Activated CD8-positive, alpha-beta T cell treated with anti-CD3 and anti-CD28 coated beads for 36 hours (primary cell): ENCODE data around the gene ANXA6. TPM values are rescaled to one million over a fixed set of nuclear protein-coding genes. Genes with fewer than 3 reads are reported as not detected.

Source experiments
- ATAC-seq: fragments of 200-7000 bp; cut with Tn5 transposase; one replicate; pipeline ENCODE4 v1.10.0; 2021; ENCODE audit warnings: mild to moderate bottlenecking, moderate library complexity
- CTCF ChIA-PET: fragments of 350-600 bp; sonication (Branson Sonifier 250); formaldehyde crosslinking; loops from one replicate; lab custom pipeline; 2021; ENCODE audit warnings: antibody characterized with exemption; lab: Charles Lee
- POLR2A ChIA-PET: fragments of 350-600 bp; sonication (Branson Sonifier 250); formaldehyde crosslinking; loops from one replicate; lab custom pipeline; 2021; ENCODE audit warnings: antibody characterized with exemption; lab: Charles Lee
- DNase-seq: peaks from one replicate; pipeline ENCODE4 v3.0.0-alpha.2; 2020
- H3K27ac Mint-ChIP-seq: one replicate; pipeline ENCODE4 v1.8.0; 2021; ENCODE audit warnings: mild to moderate bottlenecking, mixed read lengths
- H3K27me3 Mint-ChIP-seq: one replicate; pipeline ENCODE4 v1.8.0; 2021; ENCODE audit warnings: mixed read lengths
- H3K36me3 Mint-ChIP-seq: one replicate; pipeline ENCODE4 v1.8.0; 2021; ENCODE audit warnings: low read depth, mixed read lengths
- H3K4me1 Mint-ChIP-seq: one replicate; pipeline ENCODE4 v1.8.0; 2021; ENCODE audit warnings: low read depth, mixed read lengths
- H3K4me3 Mint-ChIP-seq: one replicate; pipeline ENCODE4 v1.8.0; 2021; ENCODE audit warnings: mild to moderate bottlenecking, moderate library complexity, mixed read lengths
- H3K9me3 Mint-ChIP-seq: one replicate; pipeline ENCODE4 v1.8.0; 2021; ENCODE audit warnings: mixed read lengths
- intact Hi-C: fragments of 100-400 bp; cut with micrococcal nuclease; formaldehyde crosslinking; loops from one replicate; pipeline ENCODE4 v1.10.0; 2022
- total RNA-seq, 2 experiments: library from RNA; stranded (reverse); gene quantifications; one replicate each; pipeline ENCODE4 v1.2.3, GENCODE V29; 2021
- TF ChIP-seq, protein P1 (sequence below): fragments of 200-600 bp; IDR thresholded peaks from one replicate; pipeline ENCODE4 v1.8.0; 2022; ENCODE audit warnings: antibody characterized with exemption, mild to moderate bottlenecking

ANXA6 gene
- total RNA-seq, 2 experiments from 2014 or later, result 328 to 336 TPM

DNA sequence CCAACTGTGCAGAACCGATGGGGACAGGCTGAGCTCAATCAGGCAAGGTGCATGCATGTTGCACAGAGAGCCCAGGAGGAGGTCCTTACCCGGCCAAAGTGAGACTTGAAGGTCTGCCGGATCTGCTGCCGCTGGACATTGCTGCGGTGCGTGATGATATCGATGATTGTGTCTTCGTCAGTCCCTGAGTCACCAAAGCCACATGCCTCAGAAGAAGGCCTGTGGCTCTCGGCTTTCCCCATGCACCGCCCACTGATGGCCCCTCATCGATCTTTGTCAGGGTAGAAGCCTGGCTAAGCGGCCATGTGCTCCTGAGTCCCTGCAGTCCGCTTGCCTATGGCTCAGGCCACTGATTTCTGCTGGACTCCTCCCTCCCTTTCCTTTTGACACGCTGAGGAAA is 34.8 kb downstream of the ANXA6 start:
- CTCF ChIA-PET, result interaction anchor here (0.9 to 9.4 kb wide), 7 partner anchors 8 to 75 kb away, joined by 3 to 413 read pairs (median 5); partner anchors contain the start of gene ANXA6
- no peak overlapping the region for H3K4me3 Mint-ChIP-seq
- intact Hi-C loops, result no loop called here
- ATAC-seq (no peak), DNase-seq (no peak)
- H3K27ac Mint-ChIP-seq, result peak overlapping the region; percentile 96
- H3K27me3 Mint-ChIP-seq, result no peaks in the 10 kb centered on the region
- H3K4me1 Mint-ChIP-seq, result peaks cover 51% of the 10 kb centered on the region
- H3K9me3 Mint-ChIP-seq, result no peaks in the 10 kb centered on the region
- TF ChIP-seq, protein P1, sequence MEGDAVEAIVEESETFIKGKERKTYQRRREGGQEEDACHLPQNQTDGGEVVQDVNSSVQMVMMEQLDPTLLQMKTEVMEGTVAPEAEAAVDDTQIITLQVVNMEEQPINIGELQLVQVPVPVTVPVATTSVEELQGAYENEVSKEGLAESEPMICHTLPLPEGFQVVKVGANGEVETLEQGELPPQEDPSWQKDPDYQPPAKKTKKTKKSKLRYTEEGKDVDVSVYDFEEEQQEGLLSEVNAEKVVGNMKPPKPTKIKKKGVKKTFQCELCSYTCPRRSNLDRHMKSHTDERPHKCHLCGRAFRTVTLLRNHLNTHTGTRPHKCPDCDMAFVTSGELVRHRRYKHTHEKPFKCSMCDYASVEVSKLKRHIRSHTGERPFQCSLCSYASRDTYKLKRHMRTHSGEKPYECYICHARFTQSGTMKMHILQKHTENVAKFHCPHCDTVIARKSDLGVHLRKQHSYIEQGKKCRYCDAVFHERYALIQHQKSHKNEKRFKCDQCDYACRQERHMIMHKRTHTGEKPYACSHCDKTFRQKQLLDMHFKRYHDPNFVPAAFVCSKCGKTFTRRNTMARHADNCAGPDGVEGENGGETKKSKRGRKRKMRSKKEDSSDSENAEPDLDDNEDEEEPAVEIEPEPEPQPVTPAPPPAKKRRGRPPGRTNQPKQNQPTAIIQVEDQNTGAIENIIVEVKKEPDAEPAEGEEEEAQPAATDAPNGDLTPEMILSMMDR, result no peak
- peaks cover 80% of the 10 kb centered on the region for H3K36me3 Mint-ChIP-seq
- POLR2A ChIA-PET, result interaction anchor here (1.0 to 3.6 kb wide), 6 partner anchors 12 to 71 kb away, joined by 3 to 12 read pairs (median 3); no protein-coding TSS in a partner anchor

DNA sequence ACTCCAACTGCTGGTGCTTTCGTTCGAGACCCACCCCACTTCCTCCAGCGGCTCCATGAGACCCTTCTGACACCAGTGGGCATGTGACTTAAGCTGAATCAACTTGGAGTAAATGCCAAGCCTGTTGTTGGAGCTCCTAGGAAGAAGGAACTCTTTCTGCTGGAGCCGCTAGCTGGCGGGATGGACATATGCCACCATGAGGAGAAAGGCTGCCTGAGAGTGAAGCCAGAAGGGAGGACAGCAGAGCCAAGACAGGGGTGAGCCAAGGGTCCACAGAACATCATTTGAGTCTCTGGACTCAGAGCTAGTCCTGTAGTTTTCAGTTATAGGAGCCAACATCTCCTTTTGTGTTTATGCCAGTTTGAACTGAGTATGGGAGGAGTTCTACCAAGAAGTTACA is 35.9 kb downstream of the ANXA6 start:
- no peaks in the 10 kb centered on the region for H3K9me3 Mint-ChIP-seq
- peaks cover 41% of the 10 kb centered on the region for H3K4me1 Mint-ChIP-seq
- intact Hi-C loops, result no loop called here
- POLR2A ChIA-PET, result interaction anchor here (1.0 to 1.8 kb wide), 4 partner anchors 12 to 44 kb away, joined by 3 to 6 read pairs (median 3); no protein-coding TSS in a partner anchor
- peaks cover 79% of the 10 kb centered on the region for H3K36me3 Mint-ChIP-seq
- no peak overlapping the region for H3K4me3 Mint-ChIP-seq
- ATAC-seq (no peak), DNase-seq (no peak)
- H3K27me3 Mint-ChIP-seq, result no peaks in the 10 kb centered on the region
- H3K27ac Mint-ChIP-seq, result peak overlapping the region; percentile 31
- CTCF ChIA-PET, result interaction anchor here (0.9 to 9.4 kb wide), 6 partner anchors 36 to 117 kb away, joined by 3 to 413 read pairs (median 4); partner anchors contain the start of gene ANXA6
- TF ChIP-seq, protein P1, result no peak

DNA sequence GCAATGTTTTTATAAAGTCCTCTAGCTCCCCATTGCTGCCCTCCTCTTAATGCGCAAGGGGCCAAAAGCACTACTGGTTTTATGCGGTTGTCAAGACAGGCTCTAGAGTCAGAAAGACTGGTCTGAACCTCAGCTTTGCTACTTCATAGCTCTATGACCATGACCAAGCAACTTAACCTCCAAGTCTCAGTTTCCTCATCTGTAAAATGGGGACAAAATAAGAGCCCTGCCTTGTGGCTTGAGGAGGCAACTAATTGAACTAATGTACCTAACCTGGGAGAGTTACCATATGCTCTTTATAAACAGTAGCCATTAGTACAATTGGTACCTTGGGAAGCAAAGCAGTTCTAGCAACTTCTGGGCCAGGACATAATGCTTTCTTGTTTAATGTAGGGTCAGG is 36.5 kb downstream of the ANXA6 start:
- intact Hi-C loops, result no loop called here
- TF ChIP-seq, protein P1, result no peak
- DNase-seq, result no peak
- ChIA-PET CTCF (interaction anchor here (1.5 to 9.4 kb wide), 3 partner anchors 44 to 118 kb away, joined by 4 to 413 read pairs (median 13); no protein-coding TSS in a partner anchor), POLR2A (interaction anchor here (1.0 to 1.8 kb wide), 3 partner anchors 11 to 44 kb away, joined by 3 to 6 read pairs (median 3); no protein-coding TSS in a partner anchor)
- no peaks in the 10 kb centered on the region for H3K27me3 Mint-ChIP-seq
- peak overlapping the region; percentile 31 for H3K27ac Mint-ChIP-seq
- peaks cover 76% of the 10 kb centered on the region for H3K36me3 Mint-ChIP-seq
- H3K4me3 Mint-ChIP-seq, result no peak overlapping the region
- no peak for ATAC-seq
- H3K4me1 Mint-ChIP-seq, result peaks cover 37% of the 10 kb centered on the region
- no peaks in the 10 kb centered on the region for H3K9me3 Mint-ChIP-seq

DNA sequence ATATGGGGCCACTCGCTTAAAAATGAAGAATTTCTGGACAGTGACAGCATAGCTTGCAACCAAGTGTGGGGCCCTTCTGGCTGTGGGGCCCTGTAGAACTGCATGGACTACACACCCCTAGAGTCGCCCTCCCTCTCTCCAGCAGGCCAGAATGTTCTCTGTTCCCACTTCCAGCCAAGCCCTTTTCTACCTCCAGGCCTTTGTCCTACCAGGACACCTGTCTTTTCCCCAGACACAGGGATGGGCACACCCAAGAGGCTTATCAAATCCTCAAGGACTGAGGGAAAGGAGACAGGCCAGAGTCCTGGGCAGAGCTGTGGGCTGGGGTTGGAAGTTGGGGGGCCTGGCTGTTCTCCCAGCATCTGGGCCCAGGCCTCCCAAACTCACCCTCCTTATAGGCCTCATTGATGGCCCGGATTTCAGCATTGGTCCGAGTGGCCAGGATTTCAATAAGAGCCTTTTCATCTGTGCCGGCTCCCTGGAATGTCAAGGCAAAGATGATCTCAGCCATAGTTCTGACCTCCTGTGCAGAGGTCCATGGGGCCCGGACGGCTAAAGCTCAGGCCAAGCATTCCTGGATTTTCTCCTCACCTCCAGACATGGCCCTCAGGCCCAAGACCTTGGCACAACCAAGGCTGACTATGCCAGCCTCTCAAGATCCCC is 38.5 kb downstream of the ANXA6 start:
- H3K27ac Mint-ChIP-seq, result peak overlapping the region; percentile 4
- DNase-seq, result no peak
- peaks cover 63% of the 10 kb centered on the region for H3K36me3 Mint-ChIP-seq
- intact Hi-C loops, result no loop called here
- CTCF ChIA-PET, result interaction anchor here (5.0 to 16.0 kb wide), 3 partner anchors 38 to 65 kb away, joined by 65 to 478 read pairs (median 171); partner anchors contain the start of gene TNIP1
- TF ChIP-seq, protein P1, result no peak
- peaks cover 19% of the 10 kb centered on the region for H3K4me1 Mint-ChIP-seq
- no peak for ATAC-seq
- POLR2A ChIA-PET, result no interaction called here
- no peaks in the 10 kb centered on the region for H3K27me3 Mint-ChIP-seq
- H3K9me3 Mint-ChIP-seq, result no peaks in the 10 kb centered on the region
- H3K4me3 Mint-ChIP-seq, result no peak overlapping the region
